ENCODE results near the gene GPR152. TPM values are rescaled to one million over a fixed set of nuclear protein-coding genes. Genes with fewer than 3 reads are reported as not detected.
A peak's percentile ranks its signal among the peaks of the same experiment; 100 is the strongest.

The GPR152 gene
- total RNA-seq, 1 experiment from 2014 or later: not detected

- no peaks in the 10 kb centered on the region for H3K9me3 ChIP-seq
- Mint-ChIP-seq H3K4me1 (ENCODE audit: low read depth, unreplicated experiment) (peaks cover 36% of the 10 kb centered on the region), H3K4me3 (ENCODE audit: unreplicated experiment) (peak overlapping the region; percentile 71), H3K27me3 (ENCODE audit: insufficient read depth, unreplicated experiment) (no peaks in the 10 kb centered on the region), H3K36me3 (ENCODE audit: insufficient read depth, unreplicated experiment) (peaks cover 29% of the 10 kb centered on the region), H3K27ac (ENCODE audit: unreplicated experiment) (peak overlapping the region; percentile 68), H3K9me3 (ENCODE audit: unreplicated experiment) (no peaks in the 10 kb centered on the region)
- CTCF ChIA-PET: interaction anchor here (1.4 to 4.1 kb wide), 3 partner anchors 12 to 28 kb away, joined by 3 to 45 read pairs (median 9); partner anchors contain the start of genes PPP1CA and RAD9A
- POLR2A ChIA-PET: interaction anchor here (0.6 to 1.7 kb wide), 3 partner anchors 18 to 88 kb away, joined by 5 to 18 read pairs (median 9); partner anchors contain the start of genes CDK2AP2, CORO1B and PPP1CA
- no peak for TF ChIP-seq CTCF (IDR thresholded peaks at IDR 0.05; ENCODE audit: insufficient read depth in 1 of 2, low read depth in 1 of 2, low read length in 1 of 2, severe bottlenecking in 1 of 2, unreplicated experiment in 1 of 2)
- H3K4me1 ChIP-seq: peaks cover 18% of the 10 kb centered on the region
- no peaks in the 10 kb centered on the region for H3K27me3 ChIP-seq (replicated peaks; ENCODE audit: control insufficient read depth, insufficient read depth, low read length)
- no peaks in the 10 kb centered on the region for H3K36me3 ChIP-seq (ENCODE audit: control insufficient read depth, insufficient read depth, low read length)
- no peak for DNase-seq
- no TSS peak for BruUV-seq (replicated peaks)
- no peak overlapping the region; the same call in 1 of the 2 replicates for H3K4me3 ChIP-seq (ENCODE audit: low read depth, low read length)
- intact Hi-C loops (cut with micrococcal nuclease; ENCODE audit: unreplicated experiment): loop anchor here (2.0 kb wide), 1 partner anchor 49 kb away; the partner anchor contains the start of gene TMEM134
Observed at GRCh38 chr11:67419325-67420049, 33.0 kb downstream of the GPR152 start.

DNA sequence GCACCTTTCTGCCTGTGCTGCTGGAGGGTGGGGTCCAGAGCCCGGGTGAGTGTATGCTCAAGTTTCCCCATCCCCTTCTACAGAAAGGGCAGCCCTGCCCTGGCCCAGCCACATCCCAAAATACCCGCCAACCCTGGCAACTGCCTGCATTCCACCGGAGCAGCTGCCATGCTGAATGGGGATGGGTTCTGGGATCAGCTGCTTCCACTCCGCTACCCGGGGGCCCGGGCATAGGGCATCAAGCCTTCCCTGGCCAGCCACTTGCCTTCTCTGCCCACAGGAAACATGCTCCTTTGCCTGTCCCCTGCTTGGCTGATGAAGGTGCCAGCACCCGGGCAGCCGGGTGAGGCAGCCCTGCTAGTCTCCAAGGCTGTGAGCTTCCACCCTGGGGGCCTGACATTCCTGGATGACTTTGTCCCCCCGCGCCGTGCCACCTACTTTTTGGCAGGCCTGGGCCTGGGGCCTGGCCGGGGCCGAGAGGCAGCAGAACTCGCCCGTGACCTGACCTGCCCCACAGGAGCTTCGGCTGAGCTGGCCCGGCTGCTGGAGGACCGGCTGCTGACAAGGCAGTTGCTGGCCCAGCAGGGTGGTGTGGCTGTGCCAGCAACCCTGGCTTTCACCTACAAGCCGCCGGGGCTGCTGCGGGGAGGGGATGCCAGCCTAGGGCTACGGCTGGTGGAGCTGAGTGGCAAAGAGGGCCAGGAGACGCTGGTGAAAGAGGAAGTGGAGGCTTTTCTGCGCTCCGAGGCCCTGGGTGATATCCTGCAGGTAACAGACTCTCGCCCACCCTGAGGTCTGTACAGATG, 33.9 kb downstream of the GPR152 start:
- no TSS peak for BruUV-seq (replicated peaks)
- no peak for TF ChIP-seq CTCF (IDR thresholded peaks at IDR 0.05; ENCODE audit: insufficient read depth in 1 of 2, low read depth in 1 of 2, low read length in 1 of 2, severe bottlenecking in 1 of 2, unreplicated experiment in 1 of 2)
- no peaks in the 10 kb centered on the region for H3K36me3 ChIP-seq (ENCODE audit: control insufficient read depth, insufficient read depth, low read length)
- Mint-ChIP-seq H3K9me3 (ENCODE audit: unreplicated experiment) (no peaks in the 10 kb centered on the region), H3K27ac (ENCODE audit: unreplicated experiment) (no peak overlapping the region), H3K27me3 (ENCODE audit: insufficient read depth, unreplicated experiment) (no peaks in the 10 kb centered on the region), H3K4me3 (ENCODE audit: unreplicated experiment) (peak overlapping the region; percentile 71), H3K36me3 (ENCODE audit: insufficient read depth, unreplicated experiment) (peaks cover 29% of the 10 kb centered on the region), H3K4me1 (ENCODE audit: low read depth, unreplicated experiment) (peaks cover 36% of the 10 kb centered on the region)
- ChIA-PET CTCF (interaction anchor here (1.4 to 4.1 kb wide), 2 partner anchors 11 to 17 kb away, joined by 3 to 45 read pairs; partner anchors contain the start of gene PPP1CA), POLR2A (interaction anchor here (0.6 to 1.1 kb wide), 3 partner anchors 17 to 25 kb away, joined by 3 to 5 read pairs (median 4); partner anchors contain the start of genes CORO1B and PPP1CA)
- no peaks in the 10 kb centered on the region for H3K27me3 ChIP-seq (replicated peaks; ENCODE audit: control insufficient read depth, insufficient read depth, low read length)
- no peaks in the 10 kb centered on the region for H3K9me3 ChIP-seq
- intact Hi-C loops (cut with micrococcal nuclease; ENCODE audit: unreplicated experiment): no loop called here
- H3K4me1 ChIP-seq: peaks cover 18% of the 10 kb centered on the region
- H3K4me3 ChIP-seq (ENCODE audit: low read depth, low read length): no peak overlapping the region
- no peak for DNase-seq

- Mint-ChIP-seq H3K27me3 (ENCODE audit: insufficient read depth, unreplicated experiment) (no peaks in the 10 kb centered on the region), H3K4me1 (ENCODE audit: low read depth, unreplicated experiment) (peaks cover 28% of the 10 kb centered on the region), H3K4me3 (ENCODE audit: unreplicated experiment) (no peak overlapping the region), H3K27ac (ENCODE audit: unreplicated experiment) (no peak overlapping the region), H3K36me3 (ENCODE audit: insufficient read depth, unreplicated experiment) (peaks cover 22% of the 10 kb centered on the region), H3K9me3 (ENCODE audit: unreplicated experiment) (no peaks in the 10 kb centered on the region)
- no peak for TF ChIP-seq CTCF (IDR thresholded peaks at IDR 0.05; ENCODE audit: insufficient read depth in 1 of 2, low read depth in 1 of 2, low read length in 1 of 2, severe bottlenecking in 1 of 2, unreplicated experiment in 1 of 2)
- POLR2A ChIA-PET: interaction anchor here (1.1 kb wide), 2 partner anchors 15 to 16 kb away, joined by 4 to 8 read pairs; partner anchors contain the start of gene PPP1CA
- H3K4me3 ChIP-seq (ENCODE audit: low read depth, low read length): no peak overlapping the region
- no peak for DNase-seq
- intact Hi-C loops (cut with micrococcal nuclease; ENCODE audit: unreplicated experiment): no loop called here
- H3K4me1 ChIP-seq: peaks cover 18% of the 10 kb centered on the region
- H3K36me3 ChIP-seq (ENCODE audit: control insufficient read depth, insufficient read depth, low read length): no peaks in the 10 kb centered on the region
- CTCF ChIA-PET: interaction anchor here (4.1 kb wide), 1 partner anchor 16 kb away, joined by 45 read pairs; the partner anchor contains the start of gene PPP1CA
- H3K9me3 ChIP-seq: no peaks in the 10 kb centered on the region
- BruUV-seq (replicated peaks): no TSS peak
- H3K27me3 ChIP-seq (replicated peaks; ENCODE audit: control insufficient read depth, insufficient read depth, low read length): no peaks in the 10 kb centered on the region
Observed at GRCh38 chr11:67417425-67417824, 35.1 kb downstream of the GPR152 start.

Measured in Caco-2 (cell line).